GM12878 (cell line): Measurements from ENCODE around the gene ACOT6. TPM values are rescaled to one million over a fixed set of nuclear protein-coding genes. Genes with fewer than 3 reads are reported as not detected.

Experiments
- ATAC-seq: fragments of 200-7000 bp; cut with Tn5 transposase; 3 replicates; pipeline ENCODE4 v1.9.1; 2020; ENCODE audit warnings: mild to moderate bottlenecking, moderate library complexity
- BruUV-seq: library from RNA; stranded (reverse); fragments of 400-500 nt; replicated peaks from 2 replicates; lab custom pipeline; 2021; lab: Mats Ljungman, UMichigan
- CTCF ChIA-PET: fragments of 300-600 bp; sonication (Branson Sonifier 250); formaldehyde crosslinking; extraction: SDS; loops from one replicate; lab custom pipeline; 2021; ENCODE audit warnings: inconsistent platforms; lab: Yijun Ruan, JAX
- POLR2A ChIA-PET: fragments of 350-600 bp; formaldehyde crosslinking; extraction: SDS; loops from one replicate; lab custom pipeline; 2021; ENCODE audit warnings: inconsistent platforms; lab: Charles Lee
- RAD21 ChIA-PET: fragments of 300-600 bp; sonication (Branson Sonifier 250); formaldehyde crosslinking; loops from one replicate; lab custom pipeline; 2023; ENCODE audit warnings: antibody characterized with exemption; ENCODE audit not compliant: unreplicated experiment; lab: Charles Lee
- SMC1A ChIA-PET: fragments of 300-600 bp; sonication (Branson Sonifier 250); formaldehyde crosslinking; loops from one replicate; lab custom pipeline; 2023; ENCODE audit not compliant: unreplicated experiment, uncharacterized antibody; lab: Charles Lee
- DNase-seq: peaks from one replicate; pipeline ENCODE4 v3.0.0-alpha.2; 2011; ENCODE audit warnings: low read depth, low spot score
- FAIRE-seq: peaks from 3 replicates; lab custom pipeline; 2011; peaks lifted over from hg19 to GRCh38; lab: Jason Lieb, UNC
- H2AFZ ChIP-seq: 2 replicates; pipeline ENCODE4 v1.6.0; 2011; ENCODE audit warnings: low read depth, low read length, control low read depth; ENCODE audit not compliant: control insufficient read depth
- H3K27ac ChIP-seq: 2 replicates; pipeline ENCODE4 v1.5.1; 2011; ENCODE audit warnings: control low read depth; ENCODE audit not compliant: control insufficient read depth, insufficient read depth
- H3K27me3 ChIP-seq, 2 experiments: replicated peaks in 1 of 2; 2 replicates each; pipeline versions ENCODE4 v1.6.0 to v1.6.1; 2011; ENCODE audit warnings: low read length in 1 of 2; ENCODE audit not compliant: control insufficient read depth in 2 of 2, insufficient read depth in 2 of 2
- H3K36me3 ChIP-seq, 2 experiments: 2 replicates each; pipeline ENCODE4 v1.5.1; 2011; ENCODE audit warnings: low read length in 1 of 2; ENCODE audit not compliant: control insufficient read depth in 2 of 2, insufficient read depth in 2 of 2
- H3K4me1 ChIP-seq: 2 replicates; pipeline ENCODE4 v1.6.1; 2011; ENCODE audit warnings: mild to moderate bottlenecking, low read length, moderate library complexity, mixed read lengths; ENCODE audit not compliant: control insufficient read depth, insufficient read depth
- H3K4me2 ChIP-seq: 2 replicates; pipeline ENCODE4 v1.6.0; 2011; ENCODE audit warnings: control low read depth; ENCODE audit not compliant: control insufficient read depth, insufficient read depth
- H3K4me3 ChIP-seq: fragments of 200-600 bp; sonication (generic); 2 replicates; pipeline ENCODE4 v1.5.1; 2016
- H3K79me2 ChIP-seq: 2 replicates; pipeline ENCODE4 v1.6.0; 2011; ENCODE audit warnings: low read length; ENCODE audit not compliant: control insufficient read depth, insufficient read depth
- H3K9ac ChIP-seq: 2 replicates; pipeline ENCODE4 v1.8.0; 2011; ENCODE audit warnings: low read length, control low read depth, mixed read lengths; ENCODE audit not compliant: control insufficient read depth, insufficient read depth
- H3K9me3 ChIP-seq: replicated peaks from 3 replicates; pipeline ENCODE4 v1.5.1; 2011; ENCODE audit warnings: mild to moderate bottlenecking, low read length; ENCODE audit not compliant: control insufficient read depth, insufficient read depth
- H4K20me1 ChIP-seq: 2 replicates; pipeline ENCODE4 v1.6.0; 2011; ENCODE audit not compliant: control insufficient read depth, insufficient read depth
- BACH1 ChIP-seq: fragments of 450-650 bp; IDR thresholded peaks from 2 replicates; pipeline ENCODE4 v1.6.1; 2017; ENCODE audit warnings: mild to moderate bottlenecking, borderline replicate concordance
- MLLT1 ChIP-seq: fragments of 450-650 bp; IDR thresholded peaks from 2 replicates; pipeline ENCODE4 v1.6.1; 2016; ENCODE audit warnings: mild to moderate bottlenecking
- NFYB ChIP-seq: IDR thresholded peaks from 2 replicates; pipeline ENCODE4 v1.6.1; 2011; ENCODE audit warnings: low read depth, mild to moderate bottlenecking, low read length, improper control_type of control experiment, moderate library complexity; ENCODE audit not compliant: insufficient read depth
- NRF1 ChIP-seq: conservative IDR thresholded peaks from 2 replicates; pipeline ENCODE4 v1.6.1; 2011; ENCODE audit warnings: mild to moderate bottlenecking, low read depth, low read length, improper control_type of control experiment
- ZNF592 ChIP-seq: fragments of 450-650 bp; IDR thresholded peaks from 2 replicates; pipeline ENCODE4 v1.6.1; 2017; ENCODE audit warnings: mild to moderate bottlenecking, moderate library complexity
- WGBS: methylation state at CpG from one replicate; pipeline ENCODE4 v1.1.6; 2016; ENCODE audit warnings: low lambda C conversion rate; ENCODE audit not compliant: insufficient replicate concordance, insufficient coverage; ENCODE audit errors: missing lambda C conversion rate; 5-methylcytosine and 5-hydroxymethylcytosine counted together
- in situ Hi-C: fragments of 300-500 bp; cut with MboI; formaldehyde crosslinking; loops from 9 replicates; pipeline ENCODE4 v1.14.3; 2018; ENCODE audit warnings: mixed read lengths
- intact Hi-C: fragments of 100-400 bp; cut with micrococcal nuclease; formaldehyde crosslinking; loops from one replicate; pipeline ENCODE4 v1.14.2; 2022; ENCODE audit not compliant: unreplicated experiment
- polyA plus RNA-seq, 11 experiments: library from polyadenylated mRNA; depleted of rRNA in 4 of 11; unstranded in 6 of 11; stranded (reverse) in 5 of 11; fragments of >200 nt; fragmentation: Nextera tagmentation in 4 of 11; fragmentation: Illumina TruSeq in 1 of 11; extraction: Ambion mirVana in 4 of 11; extraction: Trizol in 1 of 11; gene quantifications; 1 replicate in 1 of 11; 2 replicates in 10 of 11; pipeline versions ENCODE4 v1.2.1 to v1.2.3, GENCODE V29; 2011 to 2016; ENCODE audit warnings: inconsistent platforms in 2 of 11, missing spikeins in 2 of 11, low read depth in 1 of 11
- total RNA-seq, 4 experiments: library from RNA; depleted of rRNA in 3 of 4; stranded (reverse); fragments of >200 nt in 3 of 4; fragmentation: Illumina TruSeq in 1 of 4; extraction: Trizol in 1 of 4; gene quantifications; 2 replicates each; pipeline versions ENCODE4 v1.2.1 to v1.2.3, GENCODE V29; 2013 to 2021

The ACOT6 gene
- total and polyA plus RNA-seq, 10 of the 15 experiments (the other 5 are each of a cell fraction or from before 2014, with no cell fraction given): not detected

- no peak overlapping the region for H3K27ac ChIP-seq
- RAD21 ChIA-PET: interaction anchor here (1.7 to 6.5 kb wide), 2 partner anchors 55 to 59 kb away, joined by 5 to 78 read pairs; no protein-coding TSS in a partner anchor
- in situ Hi-C loops: no loop called here
- no peak for FAIRE-seq
- intact Hi-C loops: loop anchor here (5.0 kb wide), 1 partner anchor 40 kb away; no protein-coding TSS in a partner anchor
- no peak for TF ChIP-seq BACH1
- TF ChIP-seq NFYB: peak; percentile 71
- TF ChIP-seq, all 136 proteins: peak for 1
- Histone ChIP-seq H3K4me1 (peaks cover 7% of the 10 kb centered on the region), H3K79me2 (0 out of 2 replicates have a peak, but pooled peaks cover 2% of the 10 kb centered on the region), H3K9ac (no peak overlapping the region), H3K4me3 (no peak overlapping the region), H3K4me2 (no peak overlapping the region), H4K20me1 (no peaks in the 10 kb centered on the region), H3K9me3 (no peaks in the 10 kb centered on the region; the same call in 2 of the 3 replicates), H2AFZ (no peak overlapping the region), H3K36me3 (no peaks in the 10 kb centered on the region), H3K27me3 (no peaks in the 10 kb centered on the region)
- ChIA-PET SMC1A (interaction anchor here (0.5 to 3.2 kb wide), 4 partner anchors 41 to 506 kb away, joined by 3 to 20 read pairs (median 4); no protein-coding TSS in a partner anchor), CTCF (interaction anchor here (2.0 to 6.6 kb wide), 2 partner anchors 58 to 95 kb away, joined by 5 to 114 read pairs; no protein-coding TSS in a partner anchor), POLR2A (interaction anchor here (0.5 to 1.3 kb wide), 3 partner anchors 12 to 166 kb away, joined by 3 to 7 read pairs (median 3); no protein-coding TSS in a partner anchor)
- no peak for ATAC-seq
- WGBS: 96% methylated on average over 7 of the region's 7 CpGs
- BruUV-seq: no TSS peak
- DNase-seq: no peak
These were observed 45.0 kb upstream of the ACOT6 start for GRCh38 chr14:73567358-73567757.

GRCh38 chr14:73567951-73568885 lies 44.1 kb upstream of the ACOT6 start:
- Histone ChIP-seq H3K4me3 (peak overlapping the region; percentile 60), H3K27ac (peak overlapping the region; percentile 68), H3K79me2 (0 out of 2 replicates have a peak, but pooled peaks cover 2% of the 10 kb centered on the region), H4K20me1 (no peaks in the 10 kb centered on the region), H3K4me2 (peak overlapping the region; percentile 9), H3K9me3 (no peaks in the 10 kb centered on the region; the same call in 2 of the 3 replicates), H3K36me3 (no peaks in the 10 kb centered on the region), H3K4me1 (peaks cover 7% of the 10 kb centered on the region), H3K9ac (peak overlapping the region; percentile 84), H2AFZ (peak overlapping the region; percentile 89; the same call in 1 of the 2 replicates), H3K27me3 (no peaks in the 10 kb centered on the region)
- no peak for DNase-seq
- ChIA-PET SMC1A (interaction anchor here (0.5 to 3.2 kb wide), 13 partner anchors 11 to 386 kb away, joined by 3 to 20 read pairs (median 4); no protein-coding TSS in a partner anchor), CTCF (interaction anchor here (0.8 to 6.6 kb wide), 11 partner anchors 13 to 272 kb away, joined by 3 to 114 read pairs (median 6); partner anchors contain the start of gene ACOT6), POLR2A (interaction anchor here (0.6 to 1.6 kb wide), 10 partner anchors 57 to 554 kb away, joined by 3 to 7 read pairs (median 4); no protein-coding TSS in a partner anchor), RAD21 (interaction anchor here (0.7 to 6.5 kb wide), 10 partner anchors 50 to 276 kb away, joined by 3 to 78 read pairs (median 4); no protein-coding TSS in a partner anchor)
- no peak for FAIRE-seq
- intact Hi-C loops: loop anchor here (5.0 kb wide), 1 partner anchor 41 kb away; no protein-coding TSS in a partner anchor
- in situ Hi-C loops: no loop called here
- BruUV-seq: no TSS peak
- ATAC-seq: no peak
- WGBS: 94% methylated on average over 16 of the region's 16 CpGs
- no peak for TF ChIP-seq ZNF592
- peak; percentile 78 for TF ChIP-seq MLLT1
- no peak for TF ChIP-seq NRF1
